NT2/D1 (cell line): ENCODE data around the gene KCNQ1.

Source experiments
- SUZ12 ChIP-seq: IDR thresholded peaks from 2 replicates; pipeline ENCODE4 v1.6.1; 2011; ENCODE audit not compliant: insufficient read length, insufficient read depth; ENCODE audit errors: extremely low read depth
- YY1 ChIP-seq: IDR thresholded peaks from 2 replicates; pipeline ENCODE4 v1.6.1; 2011; ENCODE audit not compliant: insufficient read length, insufficient read depth
- ZNF274 ChIP-seq: IDR thresholded peaks from 2 replicates; pipeline ENCODE4 v1.6.1; 2011; ENCODE audit warnings: mild to moderate bottlenecking, low read depth, low read length

- TF ChIP-seq YY1 (no peak), SUZ12 (no peak), ZNF274 (no peak)
These were observed 17.8 kb upstream of the KCNQ1 start for GRCh38 chr11:2426826-2427521.
